ENCODE results near the gene ATG12.

ATG12 gene

DNA sequence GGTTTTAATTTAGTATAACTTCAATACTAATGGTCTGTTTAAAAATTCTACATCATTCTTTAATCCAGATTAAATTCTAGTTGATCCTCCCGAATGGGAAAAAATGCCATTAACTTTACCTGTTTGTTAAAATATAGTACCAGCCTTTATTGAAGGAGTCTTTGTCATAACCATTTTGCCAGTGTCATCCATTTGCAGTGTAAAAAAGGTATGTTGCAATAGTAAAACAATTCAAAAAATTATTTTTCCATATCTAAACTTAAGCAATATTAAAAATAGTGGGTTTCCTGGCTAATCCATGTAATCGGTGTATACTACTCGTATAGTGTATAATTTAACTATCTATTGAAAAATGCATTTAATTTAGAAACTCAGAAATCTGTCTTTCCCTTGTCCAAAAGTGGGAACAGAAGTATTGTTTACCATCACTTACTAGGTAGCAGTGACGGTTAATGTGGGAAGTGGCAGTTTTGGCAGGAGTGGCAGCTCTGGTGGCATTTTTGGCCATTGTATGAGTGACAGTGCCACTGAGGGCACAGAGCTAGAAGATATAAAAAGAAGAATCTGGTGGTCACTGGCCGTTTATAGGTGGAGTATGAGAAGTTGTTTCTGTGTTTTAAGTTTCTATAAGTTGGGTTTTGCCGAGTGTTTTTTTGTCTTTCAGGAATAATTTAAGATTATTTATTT lies 2.2 kb upstream of the ATG12 start:
- no peak overlapping the region for H3K9ac ChIP-seq (ENCODE audit: low read depth in 1 of 2, low read length in 2 of 2)
- no peaks in the 10 kb centered on the region for H3K36me3 ChIP-seq (ENCODE audit: control insufficient read depth in 2 of 2, insufficient read depth in 2 of 2, low read length in 2 of 2)
- H3K4me1 ChIP-seq (ENCODE audit: control insufficient read depth in 2 of 2, insufficient read depth in 2 of 2, low read length in 2 of 2), result peaks cover 12 to 27% of the 10 kb centered on the region in 2 donors
- H3K27ac ChIP-seq (ENCODE audit: low read depth in 2 of 2, low read length in 2 of 2), result no peak overlapping the region
- H3K4me3 ChIP-seq (ENCODE audit: low read length in 2 of 2), result peak overlapping the region in 1 of 2 donors; percentile 93
- no peaks in the 10 kb centered on the region for H3K9me3 ChIP-seq (ENCODE audit: control insufficient read depth in 2 of 2, low read length in 2 of 2)
- no peaks in the 10 kb centered on the region for H3K27me3 ChIP-seq (ENCODE audit: control insufficient read depth in 2 of 2, insufficient read depth in 2 of 2, low read length in 2 of 2)

DNA sequence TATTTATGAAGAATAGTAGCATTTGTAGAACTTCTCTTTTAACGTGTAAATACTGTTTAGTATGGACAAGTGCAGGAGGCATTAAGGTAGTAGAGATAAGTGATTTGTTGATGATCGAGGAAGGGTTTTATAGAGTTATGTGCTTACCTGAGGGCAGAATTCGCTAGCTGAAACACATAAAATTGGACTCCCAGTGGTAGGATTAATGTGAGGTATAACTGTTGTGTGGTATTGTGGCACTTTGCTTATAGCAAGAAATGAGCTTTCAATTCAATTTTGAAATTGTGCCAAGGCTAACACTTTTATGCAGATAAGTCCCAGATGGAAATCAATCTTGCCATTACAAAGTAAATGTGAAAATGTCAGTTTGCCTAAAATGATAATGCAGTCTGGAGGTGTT lies 1.6 kb upstream of the ATG12 start:
- no peak overlapping the region for H3K27ac ChIP-seq (ENCODE audit: low read depth in 2 of 2, low read length in 2 of 2)
- peaks cover 15 to 28% of the 10 kb centered on the region in 2 donors for H3K4me1 ChIP-seq (ENCODE audit: control insufficient read depth in 2 of 2, insufficient read depth in 2 of 2, low read length in 2 of 2)
- peak overlapping the region; percentile 93 for H3K4me3 ChIP-seq (ENCODE audit: low read length in 2 of 2)
- peak overlapping the region; percentile 81 to 92 for H3K9ac ChIP-seq (ENCODE audit: low read depth in 1 of 2, low read length in 2 of 2)
- H3K27me3 ChIP-seq (ENCODE audit: control insufficient read depth in 2 of 2, insufficient read depth in 2 of 2, low read length in 2 of 2), result no peaks in the 10 kb centered on the region
- no peaks in the 10 kb centered on the region for H3K36me3 ChIP-seq (ENCODE audit: control insufficient read depth in 2 of 2, insufficient read depth in 2 of 2, low read length in 2 of 2)
- no peaks in the 10 kb centered on the region for H3K9me3 ChIP-seq (ENCODE audit: control insufficient read depth in 2 of 2, low read length in 2 of 2)

DNA sequence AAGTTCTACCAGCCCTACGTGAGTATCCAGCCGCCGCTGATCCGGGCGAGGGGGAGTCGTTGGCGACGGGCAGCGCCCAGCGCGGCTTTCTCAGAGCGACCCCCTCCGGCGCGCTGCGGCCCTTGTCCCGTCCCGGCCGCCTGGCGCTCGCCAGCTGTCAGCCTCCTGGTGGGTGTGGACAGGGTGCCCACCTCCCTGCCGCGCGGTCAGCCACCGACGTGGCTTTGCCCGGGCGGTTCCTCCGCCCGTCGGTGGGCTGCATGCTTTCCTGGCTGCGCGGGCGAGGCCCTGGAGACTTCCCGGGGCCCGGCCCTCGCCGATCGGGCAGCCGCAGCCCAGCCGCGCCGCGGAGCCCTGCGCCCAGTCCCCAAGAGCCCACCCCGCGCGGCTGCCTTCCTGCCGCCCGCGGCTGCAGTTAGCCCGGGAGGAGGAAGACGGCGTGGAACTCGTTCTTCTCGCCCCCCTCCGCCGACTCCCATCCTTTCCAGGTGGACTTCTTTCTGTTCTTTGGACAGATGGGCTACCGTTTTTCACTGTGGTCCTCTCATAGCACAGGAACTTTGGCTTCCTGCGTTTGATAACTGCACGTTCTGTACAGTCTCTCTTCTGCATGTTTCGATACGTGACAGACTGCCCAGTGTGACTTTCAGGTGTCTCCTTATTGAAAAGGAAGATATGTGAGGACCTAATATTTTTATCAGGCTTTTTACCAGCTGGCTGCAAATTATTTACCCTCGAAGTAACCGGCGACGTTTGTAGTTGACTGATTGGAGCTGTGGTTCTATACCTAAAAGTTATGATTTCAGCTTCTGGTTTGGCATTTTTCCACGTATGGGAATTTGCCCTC lies 947 bp upstream of the ATG12 start:
- Histone ChIP-seq H3K27ac (ENCODE audit: low read depth in 2 of 2, low read length in 2 of 2) (peak overlapping the region; percentile 93 to 94), H3K4me1 (ENCODE audit: control insufficient read depth in 2 of 2, insufficient read depth in 2 of 2, low read length in 2 of 2) (peaks cover 15 to 28% of the 10 kb centered on the region in 2 donors), H3K9me3 (ENCODE audit: control insufficient read depth in 2 of 2, low read length in 2 of 2) (no peaks in the 10 kb centered on the region), H3K9ac (ENCODE audit: low read depth in 1 of 2, low read length in 2 of 2) (peak overlapping the region; percentile 81 to 92), H3K36me3 (ENCODE audit: control insufficient read depth in 2 of 2, insufficient read depth in 2 of 2, low read length in 2 of 2) (peaks cover 2 to 4% of the 10 kb centered on the region in 2 donors), H3K27me3 (ENCODE audit: control insufficient read depth in 2 of 2, insufficient read depth in 2 of 2, low read length in 2 of 2) (no peaks in the 10 kb centered on the region), H3K4me3 (ENCODE audit: low read length in 2 of 2) (peak overlapping the region; percentile 93)

DNA sequence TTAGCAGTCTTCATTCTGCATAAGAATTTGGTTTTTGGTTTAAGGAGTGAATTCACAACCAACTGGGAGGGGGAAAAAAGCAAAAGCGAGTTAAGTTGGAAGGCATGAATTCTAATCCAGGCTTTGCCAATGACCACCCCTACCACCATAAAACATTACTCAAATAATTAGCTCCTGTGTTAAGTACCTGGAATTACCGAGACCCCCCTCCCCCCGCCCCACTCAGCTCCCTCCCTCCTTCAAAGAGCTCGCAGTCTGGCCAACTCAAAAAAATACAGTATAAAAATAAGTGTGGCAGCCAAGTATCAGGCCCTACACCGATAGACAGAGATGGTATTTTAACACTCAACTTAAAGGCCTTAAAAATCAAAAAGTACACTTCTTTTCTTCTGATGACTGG lies 492 bp downstream of the ATG12 start:
- Histone ChIP-seq H3K27me3 (ENCODE audit: control insufficient read depth in 2 of 2, insufficient read depth in 2 of 2, low read length in 2 of 2) (no peaks in the 10 kb centered on the region), H3K27ac (ENCODE audit: low read depth in 2 of 2, low read length in 2 of 2) (peak overlapping the region; percentile 93 to 94), H3K9me3 (ENCODE audit: control insufficient read depth in 2 of 2, low read length in 2 of 2) (no peaks in the 10 kb centered on the region), H3K9ac (ENCODE audit: low read depth in 1 of 2, low read length in 2 of 2) (peak overlapping the region; percentile 92), H3K4me3 (ENCODE audit: low read length in 2 of 2) (peak overlapping the region; percentile 93), H3K36me3 (ENCODE audit: control insufficient read depth in 2 of 2, insufficient read depth in 2 of 2, low read length in 2 of 2) (peaks cover 12 to 13% of the 10 kb centered on the region in 2 donors), H3K4me1 (ENCODE audit: control insufficient read depth in 2 of 2, insufficient read depth in 2 of 2, low read length in 2 of 2) (peaks cover 15 to 28% of the 10 kb centered on the region in 2 donors)

DNA sequence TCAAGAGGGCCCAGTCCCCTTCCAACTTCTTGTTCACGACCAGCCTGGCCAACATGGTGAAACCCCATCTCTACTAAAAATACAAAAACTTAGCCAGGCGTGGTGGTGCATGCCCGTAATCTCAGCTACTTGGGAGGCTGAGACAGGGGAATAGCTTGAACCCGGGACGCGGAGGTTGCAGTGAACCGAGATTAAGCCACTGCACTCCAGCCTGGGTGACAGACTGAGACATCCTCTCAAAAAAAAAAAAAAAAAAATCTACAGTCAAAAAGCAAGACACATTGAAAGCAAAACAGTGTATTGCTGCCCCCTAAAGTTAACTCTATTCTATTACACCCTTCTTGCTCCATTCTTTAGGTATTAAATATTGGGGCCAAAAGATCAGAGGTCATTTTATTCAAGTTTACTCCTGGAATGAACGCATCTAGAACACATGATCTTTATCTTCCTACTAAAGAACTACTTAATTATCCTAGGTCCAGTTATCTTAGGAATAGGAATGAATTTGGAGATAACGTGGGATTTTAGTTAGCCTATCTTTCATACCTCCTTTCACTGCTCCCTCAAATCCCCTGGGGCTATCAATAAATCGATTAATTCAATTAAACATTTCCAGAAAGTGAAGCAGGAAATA lies 2.4 kb downstream of the ATG12 start:
- H3K4me3 ChIP-seq (ENCODE audit: low read length in 2 of 2), result no peak overlapping the region
- H3K36me3 ChIP-seq (ENCODE audit: control insufficient read depth in 2 of 2, insufficient read depth in 2 of 2, low read length in 2 of 2), result peaks cover 23 to 28% of the 10 kb centered on the region in 2 donors
- no peaks in the 10 kb centered on the region for H3K9me3 ChIP-seq (ENCODE audit: control insufficient read depth in 2 of 2, low read length in 2 of 2)
- no peak overlapping the region for H3K9ac ChIP-seq (ENCODE audit: low read depth in 1 of 2, low read length in 2 of 2)
- H3K4me1 ChIP-seq (ENCODE audit: control insufficient read depth in 2 of 2, insufficient read depth in 2 of 2, low read length in 2 of 2), result peaks cover 15 to 26% of the 10 kb centered on the region in 2 donors
- no peak overlapping the region for H3K27ac ChIP-seq (ENCODE audit: low read depth in 2 of 2, low read length in 2 of 2)
- no peaks in the 10 kb centered on the region for H3K27me3 ChIP-seq (ENCODE audit: control insufficient read depth in 2 of 2, insufficient read depth in 2 of 2, low read length in 2 of 2)

DNA sequence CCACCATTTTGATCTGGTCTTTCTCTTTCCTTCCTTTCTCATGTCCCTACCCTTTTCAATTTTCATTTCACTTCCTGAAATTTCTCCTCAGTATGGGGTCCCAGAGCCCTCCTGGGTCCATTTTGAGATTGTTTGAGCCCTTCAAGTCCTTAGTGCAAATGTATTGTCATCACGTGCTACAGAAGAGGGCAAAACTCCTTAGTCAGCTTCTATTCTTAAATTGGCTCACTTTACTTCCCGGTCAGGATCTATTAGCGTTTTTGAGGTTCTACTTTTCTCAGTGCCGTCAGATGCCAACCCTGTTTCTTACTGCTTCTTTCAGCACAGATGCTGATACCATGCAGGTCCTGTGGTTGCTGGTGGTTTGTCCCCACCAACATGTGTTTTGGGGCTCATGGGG lies 5.9 kb downstream of the ATG12 start:
- Histone ChIP-seq H3K4me1 (ENCODE audit: control insufficient read depth in 2 of 2, insufficient read depth in 2 of 2, low read length in 2 of 2) (peaks cover 13 to 15% of the 10 kb centered on the region in 2 donors), H3K27me3 (ENCODE audit: control insufficient read depth in 2 of 2, insufficient read depth in 2 of 2, low read length in 2 of 2) (no peaks in the 10 kb centered on the region), H3K36me3 (ENCODE audit: control insufficient read depth in 2 of 2, insufficient read depth in 2 of 2, low read length in 2 of 2) (peaks cover 33 to 46% of the 10 kb centered on the region in 2 donors), H3K9ac (ENCODE audit: low read depth in 1 of 2, low read length in 2 of 2) (no peak overlapping the region), H3K9me3 (ENCODE audit: control insufficient read depth in 2 of 2, low read length in 2 of 2) (no peaks in the 10 kb centered on the region), H3K27ac (ENCODE audit: low read depth in 2 of 2, low read length in 2 of 2) (no peak overlapping the region), H3K4me3 (ENCODE audit: low read length in 2 of 2) (no peak overlapping the region)

DNA sequence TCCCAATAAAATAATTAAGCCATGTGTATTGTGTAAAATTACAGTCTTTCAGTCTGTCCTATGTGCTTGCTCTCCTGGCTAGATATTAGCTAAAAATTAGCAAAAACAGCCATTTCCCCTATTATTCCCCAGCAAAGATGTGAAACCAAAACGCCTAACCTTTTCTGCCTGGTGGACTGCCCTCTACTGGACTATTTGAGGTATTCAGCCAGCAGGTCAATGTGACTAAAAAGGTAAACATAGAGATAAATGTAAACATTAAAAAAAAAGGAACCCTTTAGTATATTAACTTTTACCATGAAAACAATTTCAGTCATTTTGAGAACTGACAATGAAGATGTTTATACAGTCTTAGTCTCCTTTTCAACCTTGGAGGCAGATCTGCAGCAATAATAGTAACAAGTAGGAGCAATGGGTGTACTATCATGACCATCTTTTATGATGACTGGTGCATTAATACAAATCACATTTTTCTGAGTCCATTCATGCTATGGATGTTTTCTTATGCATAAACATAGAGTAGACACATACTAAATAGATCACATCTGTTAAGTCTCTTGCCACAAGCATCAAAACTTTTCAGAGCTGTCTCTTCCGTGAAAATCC lies 10.1 kb downstream of the ATG12 start:
- Histone ChIP-seq H3K9me3 (ENCODE audit: control insufficient read depth in 2 of 2, low read length in 2 of 2) (no peaks in the 10 kb centered on the region), H3K27me3 (ENCODE audit: control insufficient read depth in 2 of 2, insufficient read depth in 2 of 2, low read length in 2 of 2) (no peaks in the 10 kb centered on the region), H3K36me3 (ENCODE audit: control insufficient read depth in 2 of 2, insufficient read depth in 2 of 2, low read length in 2 of 2) (peaks cover 33 to 52% of the 10 kb centered on the region in 2 donors), H3K9ac (ENCODE audit: low read depth in 1 of 2, low read length in 2 of 2) (no peak overlapping the region), H3K27ac (ENCODE audit: low read depth in 2 of 2, low read length in 2 of 2) (no peak overlapping the region), H3K4me1 (ENCODE audit: control insufficient read depth in 2 of 2, insufficient read depth in 2 of 2, low read length in 2 of 2) (peaks cover 0 to 2% of the 10 kb centered on the region in 2 donors), H3K4me3 (ENCODE audit: low read length in 2 of 2) (no peak overlapping the region)

DNA sequence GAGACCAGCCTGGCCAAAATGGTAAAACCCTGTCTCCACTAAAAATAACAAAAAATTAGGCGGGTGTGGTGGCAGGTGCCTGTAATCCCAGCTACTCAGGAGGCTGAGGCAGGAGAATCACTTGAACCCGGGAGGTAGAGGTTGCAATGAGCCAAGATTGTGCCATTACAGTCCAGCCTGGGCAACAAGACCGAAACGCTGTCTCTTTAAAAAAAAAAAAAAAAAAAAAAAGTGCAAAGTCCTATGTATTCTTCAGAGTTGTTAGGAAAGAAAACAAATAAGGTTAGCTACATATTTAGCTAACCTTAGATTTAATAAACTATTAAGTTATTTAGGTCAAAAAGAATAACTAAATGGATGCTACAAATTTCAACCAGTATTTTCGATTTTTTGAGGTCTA lies 11.5 kb downstream of the ATG12 start:
- no peak overlapping the region for H3K9ac ChIP-seq (ENCODE audit: low read depth in 1 of 2, low read length in 2 of 2)
- H3K36me3 ChIP-seq (ENCODE audit: control insufficient read depth in 2 of 2, insufficient read depth in 2 of 2, low read length in 2 of 2), result peaks cover 22 to 42% of the 10 kb centered on the region in 2 donors
- peaks cover 0 to 2% of the 10 kb centered on the region in 2 donors for H3K4me1 ChIP-seq (ENCODE audit: control insufficient read depth in 2 of 2, insufficient read depth in 2 of 2, low read length in 2 of 2)
- H3K4me3 ChIP-seq (ENCODE audit: low read length in 2 of 2), result no peak overlapping the region
- no peak overlapping the region for H3K27ac ChIP-seq (ENCODE audit: low read depth in 2 of 2, low read length in 2 of 2)
- H3K27me3 ChIP-seq (ENCODE audit: control insufficient read depth in 2 of 2, insufficient read depth in 2 of 2, low read length in 2 of 2), result no peaks in the 10 kb centered on the region
- no peaks in the 10 kb centered on the region for H3K9me3 ChIP-seq (ENCODE audit: control insufficient read depth in 2 of 2, low read length in 2 of 2)

DNA sequence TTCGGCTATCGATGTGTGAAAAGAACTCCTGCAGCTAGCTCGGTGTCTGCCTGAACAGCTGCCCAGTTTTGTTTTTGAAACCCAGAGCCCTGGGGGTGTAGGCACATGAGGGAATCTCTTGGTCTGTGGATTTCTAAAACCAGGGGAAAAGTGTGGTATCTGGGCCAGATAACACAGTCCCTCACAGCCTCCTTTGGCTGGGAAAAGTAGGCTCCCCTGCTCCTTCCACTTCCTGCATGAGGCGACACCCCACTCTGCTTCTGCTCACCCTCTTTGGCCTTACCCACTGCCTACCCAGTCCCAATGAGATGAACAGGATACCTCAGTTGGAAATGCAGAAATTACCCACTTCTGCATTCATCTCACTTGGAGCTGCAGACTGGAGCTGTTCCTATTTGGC lies 15.4 kb downstream of the ATG12 start:
- Histone ChIP-seq H3K4me1 (ENCODE audit: control insufficient read depth in 2 of 2, insufficient read depth in 2 of 2, low read length in 2 of 2) (peaks cover 0 to 2% of the 10 kb centered on the region in 2 donors), H3K36me3 (ENCODE audit: control insufficient read depth in 2 of 2, insufficient read depth in 2 of 2, low read length in 2 of 2) (peaks cover 10 to 19% of the 10 kb centered on the region in 2 donors), H3K9ac (ENCODE audit: low read depth in 1 of 2, low read length in 2 of 2) (no peak overlapping the region), H3K27me3 (ENCODE audit: control insufficient read depth in 2 of 2, insufficient read depth in 2 of 2, low read length in 2 of 2) (no peaks in the 10 kb centered on the region), H3K4me3 (ENCODE audit: low read length in 2 of 2) (no peak overlapping the region), H3K9me3 (ENCODE audit: control insufficient read depth in 2 of 2, low read length in 2 of 2) (no peaks in the 10 kb centered on the region), H3K27ac (ENCODE audit: low read depth in 2 of 2, low read length in 2 of 2) (no peak overlapping the region)
